OCI-LY7 (cell line): ENCODE results near the gene PRELID2. TPM values are rescaled to one million over a fixed set of nuclear protein-coding genes. Genes with fewer than 3 reads are reported as not detected.

ENCODE experiments used
- BruUV-seq: library from RNA; stranded (reverse); fragments of 400-500 nt; replicated peaks from 2 replicates; lab custom pipeline; 2021; lab: Mats Ljungman, UMichigan
- CTCF ChIA-PET: fragments of 300-600 bp; sonication (Branson Sonifier 250); formaldehyde crosslinking; loops from one replicate; lab custom pipeline; 2022; ENCODE audit warnings: antibody characterized with exemption; ENCODE audit not compliant: unreplicated experiment; lab: Charles Lee
- POLR2A ChIA-PET: fragments of 300-600 bp; sonication (Branson Sonifier 250); formaldehyde crosslinking; loops from one replicate; lab custom pipeline; 2022; ENCODE audit warnings: antibody characterized with exemption; lab: Charles Lee
- DNase-seq: peaks from one replicate; pipeline ENCODE4 v3.0.0-alpha.2; 2015; ENCODE audit warnings: low spot score
- H2AFZ ChIP-seq: fragments of 200-600 bp; sonication (generic), shearing (Covaris generic); 2 replicates; pipeline ENCODE4 v1.6.1; 2014; ENCODE audit warnings: mild to moderate bottlenecking, antibody characterized with exemption, low read length, moderate library complexity
- H3K27ac ChIP-seq: fragments of 200-600 bp; sonication (generic); 2 replicates; pipeline ENCODE4 v1.5.1; 2014; ENCODE audit warnings: mixed run types, low read depth, mild to moderate bottlenecking, moderate library complexity, low read length, inconsistent platforms; ENCODE audit not compliant: poor library complexity, severe bottlenecking
- H3K36me3 ChIP-seq: fragments of 200-600 bp; sonication (generic); 2 replicates; pipeline ENCODE4 v1.6.1; 2014; ENCODE audit warnings: mild to moderate bottlenecking, antibody characterized with exemption, low read length, moderate library complexity, mixed read lengths; ENCODE audit not compliant: insufficient read depth
- H3K4me1 ChIP-seq: fragments of 200-600 bp; sonication (generic); 2 replicates; pipeline ENCODE4 v1.5.1; 2014; ENCODE audit warnings: mild to moderate bottlenecking, low read length; ENCODE audit not compliant: insufficient read depth, poor library complexity, severe bottlenecking
- H3K4me2 ChIP-seq: fragments of 200-600 bp; sonication (generic); 2 replicates; pipeline ENCODE4 v1.6.1; 2014; ENCODE audit warnings: mild to moderate bottlenecking, low read length
- H3K4me3 ChIP-seq: fragments of 200-600 bp; sonication (generic); 2 replicates; pipeline ENCODE4 v1.5.1; 2014; ENCODE audit warnings: mild to moderate bottlenecking, low read depth, low read length; ENCODE audit not compliant: poor library complexity, severe bottlenecking
- H3K79me2 ChIP-seq: fragments of 200-600 bp; sonication (generic); 2 replicates; pipeline ENCODE4 v1.6.1; 2016; ENCODE audit warnings: low read depth, mild to moderate bottlenecking, low read length, moderate library complexity, mixed read lengths; ENCODE audit not compliant: insufficient read depth
- H3K9me2 ChIP-seq: fragments of 200-600 bp; sonication (generic); 2 replicates; pipeline ENCODE4 v1.6.1; 2016; ENCODE audit warnings: mild to moderate bottlenecking, low read length, mixed read lengths; ENCODE audit not compliant: insufficient read depth
- H3K9me3 ChIP-seq: fragments of 200-600 bp; sonication (generic); 2 replicates; pipeline ENCODE4 v1.6.1; 2014; ENCODE audit warnings: mild to moderate bottlenecking, mixed run types, low read length, mixed read lengths
- H4K20me1 ChIP-seq: fragments of 200-600 bp; sonication (generic); 2 replicates; pipeline ENCODE4 v1.6.1; 2014; ENCODE audit warnings: mild to moderate bottlenecking, antibody characterized with exemption, low read length, moderate library complexity, mixed read lengths; ENCODE audit not compliant: insufficient read depth
- EZH2phosphoT487 ChIP-seq: fragments of 200-600 bp; sonication (generic); IDR thresholded peaks from 2 replicates; pipeline ENCODE4 v1.6.1; 2018; ENCODE audit warnings: low read depth, borderline replicate concordance, mild to moderate bottlenecking, mixed run types, antibody characterized with exemption, low read length, moderate library complexity, mixed read lengths
- intact Hi-C: fragments of 100-400 bp; cut with micrococcal nuclease; formaldehyde crosslinking; loops from one replicate; pipeline ENCODE4 v1.10.0; 2022; ENCODE audit not compliant: unreplicated experiment
- total RNA-seq, 2 experiments: library from RNA; depleted of rRNA in 1 of 2; stranded (reverse); fragments of >200 nt in 1 of 2; shearing (Covaris generic) in 1 of 2; gene quantifications; 2 replicates each; pipeline ENCODE4 v1.2.3, GENCODE V29; 2014 to 2022
- TF ChIP-seq, protein P1 (sequence below): fragments of 200-600 bp; sonication (generic); conservative IDR thresholded peaks from 2 replicates; pipeline ENCODE4 v1.5.1; 2014; ENCODE audit warnings: mild to moderate bottlenecking, antibody characterized with exemption, low read length, moderate library complexity, mixed read lengths

PRELID2 gene
- total RNA-seq, 2 experiments from 2014 or later, result 1.4 to 9.5 TPM

- intact Hi-C loops, result no loop called here
- no TSS peak for BruUV-seq
- DNase-seq, result no peak
Observed at GRCh38 chr5:145859897-145860296, 24.8 kb upstream of the PRELID2 start.

DNA sequence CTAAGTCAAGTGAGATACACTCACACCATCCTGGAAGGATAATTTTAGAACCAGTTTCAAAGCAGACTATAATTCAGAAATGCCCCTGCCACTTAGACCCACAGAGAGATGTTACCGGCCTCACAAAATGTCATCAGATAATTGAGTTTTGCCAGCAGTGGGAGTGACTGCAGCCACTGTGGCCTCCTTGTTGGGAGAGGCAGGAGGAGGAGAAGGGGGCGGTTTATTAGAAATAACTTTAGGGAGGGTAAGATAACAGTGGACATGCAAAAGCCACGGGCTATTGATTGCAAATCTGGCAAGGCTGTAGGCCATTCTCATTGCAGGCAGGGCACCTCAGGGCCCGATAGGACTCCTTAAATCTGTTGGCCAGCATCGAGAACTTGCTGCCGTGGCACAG lies 24.3 kb upstream of the PRELID2 start:
- CTCF ChIA-PET, result no interaction called here
- H3K9me2 ChIP-seq, result no peaks in the 10 kb centered on the region
- H3K4me3 ChIP-seq, result no peak overlapping the region
- no peak for DNase-seq
- H3K36me3 ChIP-seq, result no peaks in the 10 kb centered on the region
- no peaks in the 10 kb centered on the region for H3K4me1 ChIP-seq
- no peaks in the 10 kb centered on the region for H3K9me3 ChIP-seq
- POLR2A ChIA-PET, result interaction anchor here (0.6 kb wide), 1 partner anchor 9 kb away, joined by 3 read pairs; no protein-coding TSS in a partner anchor
- TF ChIP-seq, protein P1, sequence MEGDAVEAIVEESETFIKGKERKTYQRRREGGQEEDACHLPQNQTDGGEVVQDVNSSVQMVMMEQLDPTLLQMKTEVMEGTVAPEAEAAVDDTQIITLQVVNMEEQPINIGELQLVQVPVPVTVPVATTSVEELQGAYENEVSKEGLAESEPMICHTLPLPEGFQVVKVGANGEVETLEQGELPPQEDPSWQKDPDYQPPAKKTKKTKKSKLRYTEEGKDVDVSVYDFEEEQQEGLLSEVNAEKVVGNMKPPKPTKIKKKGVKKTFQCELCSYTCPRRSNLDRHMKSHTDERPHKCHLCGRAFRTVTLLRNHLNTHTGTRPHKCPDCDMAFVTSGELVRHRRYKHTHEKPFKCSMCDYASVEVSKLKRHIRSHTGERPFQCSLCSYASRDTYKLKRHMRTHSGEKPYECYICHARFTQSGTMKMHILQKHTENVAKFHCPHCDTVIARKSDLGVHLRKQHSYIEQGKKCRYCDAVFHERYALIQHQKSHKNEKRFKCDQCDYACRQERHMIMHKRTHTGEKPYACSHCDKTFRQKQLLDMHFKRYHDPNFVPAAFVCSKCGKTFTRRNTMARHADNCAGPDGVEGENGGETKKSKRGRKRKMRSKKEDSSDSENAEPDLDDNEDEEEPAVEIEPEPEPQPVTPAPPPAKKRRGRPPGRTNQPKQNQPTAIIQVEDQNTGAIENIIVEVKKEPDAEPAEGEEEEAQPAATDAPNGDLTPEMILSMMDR, result no peak
- no peak for TF ChIP-seq EZH2phosphoT487
- H4K20me1 ChIP-seq, result no peaks in the 10 kb centered on the region
- no peak overlapping the region for H3K27ac ChIP-seq
- H3K79me2 ChIP-seq, result no peaks in the 10 kb centered on the region
- H3K4me2 ChIP-seq, result no peak overlapping the region
- no peak overlapping the region for H2AFZ ChIP-seq
- no TSS peak for BruUV-seq
- intact Hi-C loops, result no loop called here

More at GRCh38 chr5:145859897-145860296, 24.8 kb upstream of the PRELID2 start:
- no peak overlapping the region for H3K27ac ChIP-seq
- no peak overlapping the region for H3K4me2 ChIP-seq
- no peak overlapping the region for H3K4me3 ChIP-seq
- H3K9me2 ChIP-seq, result no peaks in the 10 kb centered on the region
- ChIA-PET CTCF (no interaction called here), POLR2A (interaction anchor here (0.6 kb wide), 1 partner anchor 9 kb away, joined by 3 read pairs; no protein-coding TSS in a partner anchor)
- no peak for TF ChIP-seq EZH2phosphoT487
- TF ChIP-seq, protein P1, result no peak
- H3K36me3 ChIP-seq, result no peaks in the 10 kb centered on the region
- no peaks in the 10 kb centered on the region for H3K9me3 ChIP-seq
- no peaks in the 10 kb centered on the region for H4K20me1 ChIP-seq
- no peaks in the 10 kb centered on the region for H3K4me1 ChIP-seq
- no peaks in the 10 kb centered on the region for H3K79me2 ChIP-seq
- H2AFZ ChIP-seq, result no peak overlapping the region

DNA sequence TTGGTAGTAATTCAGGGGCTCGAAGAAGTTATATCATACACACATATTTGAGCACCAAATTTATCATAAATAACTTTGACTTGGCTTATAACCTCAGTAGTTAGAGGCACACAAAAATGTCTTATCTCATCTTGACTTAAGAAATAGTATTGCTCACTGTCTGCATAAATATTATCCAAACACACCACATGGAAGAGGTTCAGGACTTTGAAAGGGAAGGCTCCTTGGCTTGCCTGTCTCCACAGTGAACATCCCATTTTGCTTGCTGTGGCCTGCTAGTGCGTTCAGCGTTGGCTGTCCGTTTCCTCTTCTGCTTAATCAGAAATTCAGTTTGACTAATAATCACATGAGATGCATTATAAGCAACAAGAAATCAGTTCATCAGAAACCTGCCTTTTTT lies 23.8 kb upstream of the PRELID2 start:
- POLR2A ChIA-PET, result interaction anchor here (0.9 kb wide), 1 partner anchor 1821 kb away, joined by 5 read pairs; no protein-coding TSS in a partner anchor
- no peak overlapping the region for H3K4me2 ChIP-seq
- H3K27ac ChIP-seq, result no peak overlapping the region
- no peaks in the 10 kb centered on the region for H3K9me2 ChIP-seq
- CTCF ChIA-PET, result no interaction called here
- H3K79me2 ChIP-seq, result no peaks in the 10 kb centered on the region
- H3K4me3 ChIP-seq, result no peak overlapping the region
- no peak overlapping the region for H2AFZ ChIP-seq
- no peaks in the 10 kb centered on the region for H3K4me1 ChIP-seq
- intact Hi-C loops, result no loop called here
- TF ChIP-seq EZH2phosphoT487, result no peak
- TF ChIP-seq, protein P1, result no peak
- BruUV-seq, result no TSS peak
- no peak for DNase-seq
- no peaks in the 10 kb centered on the region for H3K36me3 ChIP-seq
- H3K9me3 ChIP-seq, result no peaks in the 10 kb centered on the region
- H4K20me1 ChIP-seq, result no peaks in the 10 kb centered on the region
